ENCODE results near the gene EVPLL. TPM values are rescaled to one million over a fixed set of nuclear protein-coding genes. Genes with fewer than 3 reads are reported as not detected.
"Not testable (repeated sequence)": the region's sequence is repeated elsewhere in the genome, so short reads cannot be mapped to it uniquely, and the experiment has no call there.

The EVPLL gene
- total RNA-seq, 1 experiment from 2014 or later = not detected

DNA sequence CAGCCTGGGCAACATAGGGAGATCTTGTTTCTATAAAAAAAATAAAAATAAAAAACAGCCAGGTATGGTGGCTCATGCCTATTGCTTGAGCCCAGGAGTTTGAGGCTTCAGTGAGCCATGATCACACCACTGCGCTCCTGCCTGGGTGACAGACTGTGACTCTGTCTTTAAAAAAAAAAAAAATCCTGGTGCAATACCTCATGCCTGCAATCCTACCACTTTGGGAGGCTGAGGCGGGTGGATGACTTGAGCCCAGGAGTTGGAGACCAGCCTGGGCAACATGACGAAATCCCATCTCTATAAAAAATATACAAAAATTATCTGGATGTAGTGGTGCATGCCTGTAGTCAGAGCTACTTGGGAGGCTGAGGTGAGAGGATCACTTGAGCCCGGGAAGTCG lies 1.0 kb downstream of the EVPLL start:
- DNase-seq (ENCODE audit: extremely low read depth, low read depth) = not testable (repeated sequence)

DNA sequence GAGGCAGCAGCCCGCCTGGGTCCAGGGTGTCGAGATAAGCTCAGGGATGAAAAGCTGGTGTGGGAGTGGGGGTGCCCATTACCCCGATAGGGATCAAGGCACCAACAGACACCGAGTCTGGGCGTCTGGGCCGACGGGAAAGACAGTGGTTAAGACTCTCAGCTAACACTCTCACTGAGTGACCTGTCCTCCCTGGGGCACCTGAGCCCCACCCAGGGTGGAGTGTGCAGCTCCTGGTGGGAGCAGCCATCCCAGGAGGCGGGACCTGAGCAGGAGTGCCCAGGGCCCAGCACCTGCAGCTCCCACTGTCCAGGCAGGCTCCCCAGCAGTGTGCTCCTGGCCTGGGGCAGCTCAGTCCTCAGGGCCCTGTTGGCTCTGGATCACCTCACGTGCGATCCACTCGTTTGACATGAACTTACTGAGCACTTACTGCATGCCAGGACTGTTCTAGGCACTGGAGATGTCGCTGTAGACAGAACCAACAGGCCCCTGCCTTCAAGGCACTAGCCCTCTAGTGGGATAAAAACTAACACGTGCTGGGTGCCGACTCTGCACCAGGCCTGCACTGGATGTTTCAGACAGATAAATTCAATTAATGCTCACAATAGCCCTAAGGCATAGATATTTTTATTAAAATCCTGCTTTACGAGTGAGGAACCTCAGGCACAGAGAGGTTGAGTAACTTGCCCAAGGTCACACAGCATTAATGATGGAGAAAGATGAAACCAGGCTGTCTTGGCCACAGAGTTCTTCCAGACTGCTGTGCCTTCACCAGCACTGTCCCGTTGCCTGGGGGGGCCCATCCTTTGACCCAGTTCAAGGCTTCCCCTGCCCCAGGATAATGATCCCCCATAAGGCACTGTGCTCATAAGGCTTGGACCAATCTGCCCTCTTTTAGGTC lies 1.9 kb downstream of the EVPLL start:
- no peak for DNase-seq (ENCODE audit: extremely low read depth, low read depth)

DNA sequence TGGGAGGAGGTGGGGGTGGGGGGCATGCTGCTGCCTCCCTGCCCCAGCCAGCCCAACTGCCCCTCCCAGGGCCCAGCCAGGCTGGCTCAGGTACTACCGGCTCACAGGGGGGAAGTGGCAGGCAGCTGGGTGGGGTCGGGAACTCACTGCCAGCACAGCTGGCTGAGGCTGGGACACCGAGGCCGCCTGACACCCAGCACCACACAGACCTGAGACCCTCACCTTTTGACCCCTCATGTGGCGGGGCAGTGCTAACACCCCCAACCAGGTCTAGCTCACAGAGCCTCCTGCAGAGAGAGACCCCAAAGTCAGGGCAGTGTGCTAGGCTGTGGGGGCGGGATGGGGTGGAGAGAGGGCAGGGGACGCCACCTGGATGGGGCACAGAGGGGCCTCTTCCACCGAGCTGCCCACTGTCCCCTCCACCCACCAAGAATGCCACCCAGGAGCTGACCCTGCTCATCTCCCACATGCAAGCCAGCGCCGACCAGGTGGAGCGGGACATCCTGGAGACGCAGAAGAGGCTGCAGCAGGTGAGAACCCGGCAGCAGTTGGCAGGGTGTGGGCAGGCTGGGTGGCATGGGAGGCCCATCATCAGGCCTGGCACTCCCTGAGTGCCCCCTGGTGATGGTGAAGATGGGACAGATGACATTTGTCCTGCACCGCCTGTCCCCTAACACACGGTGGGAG lies 3.0 kb downstream of the EVPLL start:
- DNase-seq (ENCODE audit: extremely low read depth, low read depth) = no peak

GRCh38 chr17:18381158-18381952 lies 3.8 kb downstream of the EVPLL start:
- DNase-seq (ENCODE audit: extremely low read depth, low read depth) = no peak

DNA sequence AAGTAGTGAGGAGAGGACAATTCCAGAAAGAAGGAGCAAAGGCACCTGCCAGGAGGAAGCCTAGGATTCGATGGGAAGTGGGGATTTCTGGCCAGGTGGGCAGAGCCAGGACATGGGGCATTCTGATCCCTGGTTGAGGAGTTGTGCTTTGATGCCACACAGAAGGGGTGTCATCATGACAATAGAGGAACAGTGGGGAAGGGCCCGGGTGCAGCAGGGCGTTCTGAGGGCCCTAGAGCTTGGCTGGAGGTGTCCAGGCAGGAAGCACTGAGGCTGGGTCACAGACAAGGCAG lies 4.3 kb downstream of the EVPLL start:
- no peak for DNase-seq (ENCODE audit: extremely low read depth, low read depth)

GRCh38 chr17:18382441-18383078 lies 5.0 kb downstream of the EVPLL start:
- DNase-seq (ENCODE audit: extremely low read depth, low read depth) = no peak

GRCh38 chr17:18383079-18383481 lies 5.5 kb downstream of the EVPLL start:
- not testable (repeated sequence) for DNase-seq (ENCODE audit: extremely low read depth, low read depth)

DNA sequence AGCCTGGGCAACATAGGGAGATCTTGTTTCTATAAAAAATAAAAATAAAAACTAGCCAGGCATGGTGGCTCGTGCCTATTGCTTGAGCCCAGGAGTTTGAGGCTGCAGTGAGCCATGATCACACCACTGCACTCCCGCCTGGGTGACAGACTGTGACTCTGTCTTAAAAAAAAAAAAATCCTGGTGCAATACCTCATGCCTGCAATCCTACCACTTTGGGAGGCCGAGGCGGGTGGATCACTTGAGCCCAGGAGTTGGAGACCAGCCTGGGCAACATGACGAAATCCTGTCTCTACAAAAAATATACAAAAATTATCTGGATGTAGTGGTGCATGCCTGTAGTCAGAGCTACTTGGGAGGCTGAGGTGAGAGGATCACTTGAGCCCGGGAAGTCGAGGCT lies 6.7 kb downstream of the EVPLL start:
- not testable (repeated sequence) for DNase-seq (ENCODE audit: extremely low read depth, low read depth)

- not testable (repeated sequence) for DNase-seq (ENCODE audit: extremely low read depth, low read depth)
Measured at GRCh38 chr17:18387583-18387982, 10.0 kb downstream of the EVPLL start.

DNA sequence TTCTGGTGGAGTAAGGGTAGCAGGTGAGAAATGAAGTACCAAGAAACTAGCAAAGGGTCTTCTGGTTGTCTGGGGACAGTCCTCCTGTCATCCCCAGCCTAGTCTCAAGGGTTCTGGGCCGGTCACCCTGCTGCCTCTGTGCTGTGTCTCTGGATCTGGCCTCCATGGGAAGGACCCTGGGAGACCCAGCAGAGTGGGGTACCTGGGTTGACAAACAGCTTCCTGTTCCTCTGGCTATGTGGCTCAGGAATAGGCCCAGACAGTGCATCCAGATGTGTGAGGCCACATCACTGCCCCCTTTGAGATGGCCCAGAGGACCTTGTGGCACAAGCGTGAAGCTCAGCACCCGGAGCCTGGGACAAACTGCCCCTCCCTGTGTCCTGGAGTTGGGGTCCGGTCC lies 10.7 kb downstream of the EVPLL start:
- DNase-seq (ENCODE audit: extremely low read depth, low read depth) = not testable (repeated sequence)

DNA sequence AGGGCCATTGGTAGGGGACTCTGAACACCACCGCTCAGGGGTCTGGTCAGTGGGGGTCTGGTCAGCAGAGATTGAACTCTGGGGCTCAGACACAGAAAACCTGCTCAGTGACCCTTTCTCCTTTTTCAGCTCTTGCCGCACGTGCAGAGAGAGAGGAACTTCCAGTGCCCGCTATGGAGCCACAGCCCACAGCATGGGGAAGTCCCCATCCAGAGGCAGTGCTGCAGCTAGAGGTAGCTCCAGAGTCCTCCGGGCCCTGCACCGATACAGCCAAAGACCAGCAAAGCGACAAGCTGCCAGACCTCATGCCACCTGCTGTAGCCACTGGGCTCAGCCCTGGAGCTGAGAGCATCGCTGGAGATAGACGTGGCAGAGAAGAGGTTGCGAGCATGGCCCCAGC lies 11.2 kb downstream of the EVPLL start:
- not testable (repeated sequence) for DNase-seq (ENCODE audit: extremely low read depth, low read depth)

DNA sequence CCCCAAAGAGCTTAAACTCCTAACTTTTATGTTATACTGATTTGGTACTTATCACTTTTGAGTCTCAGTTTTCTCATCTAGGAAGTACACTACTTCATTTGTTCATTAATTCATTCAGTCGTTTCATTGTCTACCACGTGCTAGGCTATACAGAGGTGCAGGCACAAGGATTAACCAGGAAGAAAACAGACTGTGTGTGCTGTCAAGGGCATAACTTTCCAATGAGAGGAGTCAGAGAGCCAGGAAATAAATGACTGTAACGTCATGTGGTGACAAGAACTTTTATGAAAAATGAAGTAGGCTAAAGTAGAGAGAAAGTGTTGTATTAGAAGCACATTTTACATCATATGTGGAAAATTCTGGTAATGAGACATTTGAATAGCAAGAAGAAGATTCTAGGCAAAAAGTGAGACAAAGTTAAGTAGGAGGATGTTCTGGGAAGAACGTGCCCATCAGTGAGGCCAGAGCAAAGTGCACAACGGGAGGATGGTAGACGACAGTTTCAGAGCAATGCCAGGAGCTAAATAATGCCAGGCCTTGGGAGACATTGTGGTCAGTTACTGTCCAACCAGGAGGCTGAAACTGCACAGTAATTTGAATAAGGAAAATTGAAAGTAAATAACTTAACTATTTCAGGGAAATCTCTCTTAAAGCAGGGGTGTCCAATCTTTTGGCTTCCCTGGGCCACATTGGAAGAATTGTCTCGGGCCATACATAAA lies 24.5 kb downstream of the EVPLL start:
- DNase-seq (ENCODE audit: extremely low read depth, low read depth) = not testable (repeated sequence)

GRCh38 chr17:18403166-18403565 lies 25.6 kb downstream of the EVPLL start:
- DNase-seq (ENCODE audit: extremely low read depth, low read depth) = not testable (repeated sequence)

GRCh38 chr17:18403604-18404003 lies 26.0 kb downstream of the EVPLL start:
- DNase-seq (ENCODE audit: extremely low read depth, low read depth) = not testable (repeated sequence)

DNA sequence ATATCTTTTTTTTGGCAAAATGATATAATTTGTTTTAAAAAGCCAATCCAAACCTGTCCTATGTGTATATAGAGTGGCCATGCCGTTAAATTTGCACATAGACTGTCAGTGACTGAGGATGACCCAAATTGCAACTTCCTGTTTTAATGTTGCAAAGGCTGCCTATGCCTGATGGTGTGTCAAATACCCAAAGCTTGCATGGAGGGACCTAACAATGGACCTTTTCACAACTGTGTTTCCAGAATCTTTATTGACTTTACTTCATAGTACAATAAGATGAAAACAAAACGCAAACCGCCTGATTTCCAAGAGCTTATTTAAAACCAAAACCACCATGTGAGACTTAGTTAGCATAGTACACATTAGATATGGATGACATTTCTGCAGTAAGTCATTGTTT lies 31.3 kb downstream of the EVPLL start:
- DNase-seq (ENCODE audit: extremely low read depth, low read depth) = not testable (repeated sequence)

GRCh38 chr17:18409321-18409720 lies 31.7 kb downstream of the EVPLL start:
- not testable (repeated sequence) for DNase-seq (ENCODE audit: extremely low read depth, low read depth)

- not testable (repeated sequence) for DNase-seq (ENCODE audit: extremely low read depth, low read depth)
Measured at GRCh38 chr17:18410736-18411135, 33.2 kb downstream of the EVPLL start.

GRCh38 chr17:18411377-18411864 lies 33.8 kb downstream of the EVPLL start:
- DNase-seq (ENCODE audit: extremely low read depth, low read depth) = not testable (repeated sequence)

GRCh38 chr17:18412001-18412538 lies 34.5 kb downstream of the EVPLL start:
- DNase-seq (ENCODE audit: extremely low read depth, low read depth) = not testable (repeated sequence)

GRCh38 chr17:18421521-18421920 lies 43.9 kb downstream of the EVPLL start:
- not testable (repeated sequence) for DNase-seq (ENCODE audit: extremely low read depth, low read depth)
